Kidney epithelial cell (primary cell): Measurements from ENCODE around the gene KNTC1. TPM values are rescaled to one million over a fixed set of nuclear protein-coding genes. Genes with fewer than 3 reads are reported as not detected.
A peak's percentile ranks its signal among the peaks of the same experiment; 100 is the strongest.
"Not testable (repeated sequence)": the region's sequence is repeated elsewhere in the genome, so short reads cannot be mapped to it uniquely, and the experiment has no call there.

ENCODE experiments used
- DNase-seq: peaks from one replicate; pipeline ENCODE4 v3.0.0-alpha.2; 2010; ENCODE audit warnings: low read depth
- H3K27me3 ChIP-seq: 2 replicates; pipeline ENCODE4 v1.6.0; 2011; ENCODE audit warnings: low read length; ENCODE audit not compliant: control insufficient read depth, insufficient read depth
- H3K36me3 ChIP-seq: 2 replicates; pipeline ENCODE4 v1.5.1; 2011; ENCODE audit warnings: low read length; ENCODE audit not compliant: control insufficient read depth, insufficient read depth
- H3K4me3 ChIP-seq: 2 replicates; pipeline ENCODE4 v1.5.1; 2011; ENCODE audit warnings: low read depth, mild to moderate bottlenecking, control low read depth, low read length
- CTCF ChIP-seq: IDR thresholded peaks from 2 replicates; pipeline ENCODE4 v1.5.1; 2011; ENCODE audit warnings: mild to moderate bottlenecking, moderate library complexity, low read length, control low read depth, inconsistent platforms; ENCODE audit not compliant: insufficient read depth, poor library complexity, severe bottlenecking
- total RNA-seq: library from RNA; depleted of rRNA; stranded (reverse); fragments of >200 nt; gene quantifications from 2 replicates; pipeline ENCODE4 v1.2.3, GENCODE V29; 2015

The KNTC1 gene
- total RNA-seq, 1 donor from 2014 or later, result 12.4 TPM

- no peak for DNase-seq
- H3K36me3 ChIP-seq, result no peaks in the 10 kb centered on the region
- no peak overlapping the region for H3K4me3 ChIP-seq
- no peaks in the 10 kb centered on the region for H3K27me3 ChIP-seq
- no peak for TF ChIP-seq CTCF
Observed at GRCh38 chr12:122558745-122559641, 31.9 kb downstream of the KNTC1 start.

- no peaks in the 10 kb centered on the region for H3K36me3 ChIP-seq
- H3K4me3 ChIP-seq, result no peak overlapping the region
- no peak for TF ChIP-seq CTCF
- no peaks in the 10 kb centered on the region for H3K27me3 ChIP-seq
- no peak for DNase-seq
Observed at GRCh38 chr12:122560138-122560537, 33.1 kb downstream of the KNTC1 start.

GRCh38 chr12:122563361-122563760 is 36.3 kb downstream of the KNTC1 start:
- H3K4me3 ChIP-seq, result no peak overlapping the region
- no peak for TF ChIP-seq CTCF
- H3K36me3 ChIP-seq, result no peaks in the 10 kb centered on the region
- no peak for DNase-seq
- no peaks in the 10 kb centered on the region for H3K27me3 ChIP-seq

GRCh38 chr12:122566816-122567215 is 39.8 kb downstream of the KNTC1 start:
- not testable (repeated sequence) for H3K36me3 ChIP-seq, DNase-seq, H3K4me3 ChIP-seq, H3K27me3 ChIP-seq

- DNase-seq, result no peak
- Histone ChIP-seq H3K4me3 (no peak overlapping the region), H3K36me3 (no peaks in the 10 kb centered on the region), H3K27me3 (no peaks in the 10 kb centered on the region)
- TF ChIP-seq CTCF, result no peak
Observed at GRCh38 chr12:122569288-122569687, 42.2 kb downstream of the KNTC1 start.

GRCh38 chr12:122570006-122570405 is 43.0 kb downstream of the KNTC1 start:
- H3K36me3 ChIP-seq, H3K27me3 ChIP-seq, H3K4me3 ChIP-seq: not testable (repeated sequence)
- DNase-seq, result peak; percentile 2

GRCh38 chr12:122571821-122572220 is 44.8 kb downstream of the KNTC1 start:
- Histone ChIP-seq H3K27me3 (no peaks in the 10 kb centered on the region), H3K4me3 (no peak overlapping the region), H3K36me3 (no peaks in the 10 kb centered on the region)
- TF ChIP-seq CTCF, result no peak
- DNase-seq, result no peak

GRCh38 chr12:122583294-122583693 is 56.2 kb downstream of the KNTC1 start:
- not testable (repeated sequence) for H3K27me3 ChIP-seq, H3K4me3 ChIP-seq, H3K36me3 ChIP-seq, DNase-seq
